Measurements from ENCODE around the gene CAPN1. TPM values are rescaled to one million over a fixed set of nuclear protein-coding genes. Genes with fewer than 3 reads are reported as not detected.
"Not testable (repeated sequence)": the region's sequence is repeated elsewhere in the genome, so short reads cannot be mapped to it uniquely, and the experiment has no call there.

The CAPN1 gene
- total RNA-seq, 2 experiments from 2014 or later = 103 to 125 TPM

GRCh38 chr11:65219930-65220213 lies 38.1 kb downstream of the CAPN1 start:
- intact Hi-C loops (cut with DNase I, micrococcal nuclease) = loop anchor here in 1 of 2 experiments (10.0 kb wide), 1 partner anchor 295 kb away; no protein-coding TSS in a partner anchor
- H3K4me3 Mint-ChIP-seq = no peak overlapping the region
- H3K27ac Mint-ChIP-seq = no peak overlapping the region
- CTCF ChIA-PET = interaction anchor here (0.7 to 1.3 kb wide), 5 partner anchors 12 to 112 kb away, joined by 3 to 6 read pairs (median 3); partner anchors contain the start of gene POLA2
- H3K9me3 Mint-ChIP-seq (ENCODE audit: low read depth) = peaks cover 3% of the 10 kb centered on the region
- peaks cover 3% of the 10 kb centered on the region for H3K36me3 Mint-ChIP-seq (ENCODE audit: low read depth)
- peaks cover 7% of the 10 kb centered on the region for H3K27me3 Mint-ChIP-seq
- DNase-seq (no peak), ATAC-seq (no peak)
- peaks cover 13% of the 10 kb centered on the region for H3K4me1 Mint-ChIP-seq
- POLR2A ChIA-PET = interaction anchor here (0.7 kb wide), 1 partner anchor 44 kb away, joined by 3 read pairs; no protein-coding TSS in a partner anchor

- intact Hi-C loops (cut with DNase I, micrococcal nuclease) = loop anchor here in 1 of 2 experiments (10.0 kb wide), 1 partner anchor 294 kb away; no protein-coding TSS in a partner anchor
- ATAC-seq (no peak), DNase-seq (no peak)
- peaks cover 18% of the 10 kb centered on the region for H3K4me1 Mint-ChIP-seq
- H3K27me3 Mint-ChIP-seq = peaks cover 7% of the 10 kb centered on the region
- H3K36me3 Mint-ChIP-seq (ENCODE audit: low read depth) = no peaks in the 10 kb centered on the region
- no peak overlapping the region for H3K27ac Mint-ChIP-seq
- CTCF ChIA-PET = interaction anchor here (0.6 to 7.7 kb wide), 4 partner anchors 40 to 206 kb away, joined by 3 to 75 read pairs (median 3); partner anchors contain the start of genes CAPN1, DPF2 and POLA2
- H3K9me3 Mint-ChIP-seq (ENCODE audit: low read depth) = no peaks in the 10 kb centered on the region
- no peak overlapping the region for H3K4me3 Mint-ChIP-seq
- POLR2A ChIA-PET = interaction anchor here (0.6 kb wide), 1 partner anchor 42 kb away, joined by 3 read pairs; no protein-coding TSS in a partner anchor
These were observed 39.3 kb downstream of the CAPN1 start for GRCh38 chr11:65221026-65221425.

GRCh38 chr11:65223011-65223410 lies 41.3 kb downstream of the CAPN1 start:
- Mint-ChIP-seq H3K4me1 (peaks cover 22% of the 10 kb centered on the region), H3K36me3 (ENCODE audit: low read depth) (no peaks in the 10 kb centered on the region), H3K9me3 (ENCODE audit: low read depth) (no peaks in the 10 kb centered on the region), H3K4me3 (no peak overlapping the region), H3K27ac (no peak overlapping the region), H3K27me3 (peaks cover 18% of the 10 kb centered on the region)
- CTCF ChIA-PET = interaction anchor here (0.7 to 7.7 kb wide), 6 partner anchors 20 to 657 kb away, joined by 3 to 87 read pairs (median 4); partner anchors contain the start of genes CDC42EP2, DPF2 and POLA2
- POLR2A ChIA-PET = no interaction called here
- intact Hi-C loops (cut with DNase I, micrococcal nuclease) = loop anchor here in 1 of 2 experiments (10.0 kb wide), 1 partner anchor 292 kb away; no protein-coding TSS in a partner anchor
- no peak for DNase-seq
- ATAC-seq = no peak

GRCh38 chr11:65224930-65225278 lies 43.2 kb downstream of the CAPN1 start:
- H3K4me1 Mint-ChIP-seq = peaks cover 15% of the 10 kb centered on the region
- H3K36me3 Mint-ChIP-seq (ENCODE audit: low read depth) = no peaks in the 10 kb centered on the region
- intact Hi-C loops (cut with DNase I, micrococcal nuclease) = loop anchor here (1.0 to 10.0 kb wide), 3 partner anchors 90 to 290 kb away; no protein-coding TSS in a partner anchor
- no peaks in the 10 kb centered on the region for H3K9me3 Mint-ChIP-seq (ENCODE audit: low read depth)
- H3K27ac Mint-ChIP-seq = no peak overlapping the region
- no peak for DNase-seq
- ATAC-seq = no peak
- no peak overlapping the region for H3K4me3 Mint-ChIP-seq
- ChIA-PET CTCF (interaction anchor here (0.5 to 7.7 kb wide), 19 partner anchors 14 to 836 kb away, joined by 3 to 87 read pairs (median 4); partner anchors contain the start of genes CDC42EP2, DPF2 and POLA2), POLR2A (interaction anchor here (1.4 kb wide), 1 partner anchor 10 kb away, joined by 4 read pairs; no protein-coding TSS in a partner anchor)
- peaks cover 20% of the 10 kb centered on the region for H3K27me3 Mint-ChIP-seq

GRCh38 chr11:65225279-65226102 lies 43.8 kb downstream of the CAPN1 start:
- intact Hi-C loops (cut with DNase I, micrococcal nuclease) = loop anchor here (1.0 to 10.0 kb wide), 3 partner anchors 90 to 289 kb away; no protein-coding TSS in a partner anchor
- ATAC-seq = peak; percentile 88
- Mint-ChIP-seq H3K36me3 (ENCODE audit: low read depth) (no peaks in the 10 kb centered on the region), H3K27ac (no peak overlapping the region), H3K27me3 (peaks cover 21% of the 10 kb centered on the region), H3K4me3 (peak overlapping the region; percentile 71), H3K9me3 (ENCODE audit: low read depth) (no peaks in the 10 kb centered on the region), H3K4me1 (peaks cover 15% of the 10 kb centered on the region)
- POLR2A ChIA-PET = interaction anchor here (1.4 kb wide), 1 partner anchor 10 kb away, joined by 4 read pairs; no protein-coding TSS in a partner anchor
- CTCF ChIA-PET = interaction anchor here (0.5 to 7.7 kb wide), 23 partner anchors 15 to 836 kb away, joined by 3 to 87 read pairs (median 4); partner anchors contain the start of genes CDC42EP2, DPF2 and POLA2
- DNase-seq = peak; percentile 81

- intact Hi-C loops (cut with DNase I, micrococcal nuclease) = loop anchor here in 1 of 2 experiments (10.0 kb wide), 1 partner anchor 289 kb away; no protein-coding TSS in a partner anchor
- DNase-seq = no peak
- Mint-ChIP-seq H3K4me3 (peak overlapping the region; percentile 71), H3K4me1 (peaks cover 15% of the 10 kb centered on the region), H3K27me3 (peaks cover 21% of the 10 kb centered on the region), H3K27ac (no peak overlapping the region), H3K36me3 (ENCODE audit: low read depth) (no peaks in the 10 kb centered on the region), H3K9me3 (ENCODE audit: low read depth) (no peaks in the 10 kb centered on the region)
- POLR2A ChIA-PET = interaction anchor here (1.4 kb wide), 1 partner anchor 11 kb away, joined by 4 read pairs; no protein-coding TSS in a partner anchor
- peak; percentile 26 for ATAC-seq
- CTCF ChIA-PET = interaction anchor here (0.7 to 7.7 kb wide), 18 partner anchors 16 to 109 kb away, joined by 3 to 87 read pairs (median 5); partner anchors contain the start of genes CDC42EP2, DPF2 and POLA2
These were observed 44.3 kb downstream of the CAPN1 start for GRCh38 chr11:65226103-65226442.

- Mint-ChIP-seq H3K4me1 (peaks cover 15% of the 10 kb centered on the region), H3K36me3 (ENCODE audit: low read depth) (no peaks in the 10 kb centered on the region), H3K4me3 (no peak overlapping the region), H3K9me3 (ENCODE audit: low read depth) (no peaks in the 10 kb centered on the region), H3K27ac (no peak overlapping the region), H3K27me3 (peaks cover 21% of the 10 kb centered on the region)
- ATAC-seq (no peak), DNase-seq (no peak)
- ChIA-PET POLR2A (no interaction called here), CTCF (interaction anchor here (1.7 to 7.7 kb wide), 4 partner anchors 22 to 103 kb away, joined by 5 to 87 read pairs (median 40); partner anchors contain the start of genes CDC42EP2 and DPF2)
- intact Hi-C loops (cut with DNase I, micrococcal nuclease) = loop anchor here in 1 of 2 experiments (10.0 kb wide), 1 partner anchor 287 kb away; no protein-coding TSS in a partner anchor
These were observed 46.2 kb downstream of the CAPN1 start for GRCh38 chr11:65227879-65228278.

GRCh38 chr11:65236194-65237059 lies 54.7 kb downstream of the CAPN1 start:
- H3K4me1 Mint-ChIP-seq = no peaks in the 10 kb centered on the region
- H3K27me3 Mint-ChIP-seq = peaks cover 4% of the 10 kb centered on the region
- POLR2A ChIA-PET = no interaction called here
- no peak for ATAC-seq
- intact Hi-C loops (cut with DNase I, micrococcal nuclease) = no loop called here
- H3K9me3 Mint-ChIP-seq (ENCODE audit: low read depth) = no peaks in the 10 kb centered on the region
- no peak overlapping the region for H3K27ac Mint-ChIP-seq
- no peaks in the 10 kb centered on the region for H3K36me3 Mint-ChIP-seq (ENCODE audit: low read depth)
- no peak for DNase-seq
- CTCF ChIA-PET = interaction anchor here (0.6 to 1.3 kb wide), 3 partner anchors 33 to 90 kb away, joined by 3 to 6 read pairs (median 3); no protein-coding TSS in a partner anchor
- H3K4me3 Mint-ChIP-seq = no peak overlapping the region

- H3K36me3 Mint-ChIP-seq (ENCODE audit: low read depth); H3K4me1 Mint-ChIP-seq; CTCF ChIA-PET; H3K4me3 Mint-ChIP-seq; POLR2A ChIA-PET; H3K27me3 Mint-ChIP-seq; H3K27ac Mint-ChIP-seq; ATAC-seq; H3K9me3 Mint-ChIP-seq (ENCODE audit: low read depth); DNase-seq; intact Hi-C loops (cut with DNase I, micrococcal nuclease): not testable (repeated sequence)
These were observed 56.6 kb downstream of the CAPN1 start for GRCh38 chr11:65238302-65238701.

GRCh38 chr11:65241134-65241533 lies 59.4 kb downstream of the CAPN1 start:
- no peaks in the 10 kb centered on the region for H3K36me3 Mint-ChIP-seq (ENCODE audit: low read depth)
- H3K27ac Mint-ChIP-seq = no peak overlapping the region
- DNase-seq = no peak
- H3K27me3 Mint-ChIP-seq = peaks cover 4% of the 10 kb centered on the region
- no peaks in the 10 kb centered on the region for H3K4me1 Mint-ChIP-seq
- H3K9me3 Mint-ChIP-seq (ENCODE audit: low read depth) = peaks cover 5% of the 10 kb centered on the region
- ChIA-PET CTCF (no interaction called here), POLR2A (no interaction called here)
- no peak overlapping the region for H3K4me3 Mint-ChIP-seq
- intact Hi-C loops (cut with DNase I, micrococcal nuclease) = no loop called here
- no peak for ATAC-seq

GRCh38 chr11:65241692-65242091 lies 60.0 kb downstream of the CAPN1 start:
- Mint-ChIP-seq H3K4me3 (no peak overlapping the region), H3K27me3 (peaks cover 4% of the 10 kb centered on the region), H3K36me3 (ENCODE audit: low read depth) (no peaks in the 10 kb centered on the region), H3K9me3 (ENCODE audit: low read depth) (peaks cover 5% of the 10 kb centered on the region), H3K4me1 (no peaks in the 10 kb centered on the region), H3K27ac (no peak overlapping the region)
- ATAC-seq (no peak), DNase-seq (no peak)
- intact Hi-C loops (cut with DNase I, micrococcal nuclease) = no loop called here
- CTCF ChIA-PET = no interaction called here
- POLR2A ChIA-PET = no interaction called here
